OCI-LY3 (cell line): ENCODE measurements around the gene RASD1.

Experiments
- EZH2phosphoT487 ChIP-seq: fragments of 200-600 bp; shearing (Covaris generic); IDR thresholded peaks from 2 replicates; pipeline ENCODE4 v1.6.1; 2018; ENCODE audit warnings: antibody characterized with exemption, mixed run types, low read depth
- TF ChIP-seq, protein P1 (sequence below): fragments of 200-600, 300-600 bp; sonication (generic); IDR thresholded peaks from 2 replicates; pipeline ENCODE4 v1.5.1; 2014; ENCODE audit warnings: antibody characterized with exemption, low read length, low read depth

GRCh38 chr17:17506181-17506741 is 10.1 kb upstream of the RASD1 start:
- TF ChIP-seq, protein P1, sequence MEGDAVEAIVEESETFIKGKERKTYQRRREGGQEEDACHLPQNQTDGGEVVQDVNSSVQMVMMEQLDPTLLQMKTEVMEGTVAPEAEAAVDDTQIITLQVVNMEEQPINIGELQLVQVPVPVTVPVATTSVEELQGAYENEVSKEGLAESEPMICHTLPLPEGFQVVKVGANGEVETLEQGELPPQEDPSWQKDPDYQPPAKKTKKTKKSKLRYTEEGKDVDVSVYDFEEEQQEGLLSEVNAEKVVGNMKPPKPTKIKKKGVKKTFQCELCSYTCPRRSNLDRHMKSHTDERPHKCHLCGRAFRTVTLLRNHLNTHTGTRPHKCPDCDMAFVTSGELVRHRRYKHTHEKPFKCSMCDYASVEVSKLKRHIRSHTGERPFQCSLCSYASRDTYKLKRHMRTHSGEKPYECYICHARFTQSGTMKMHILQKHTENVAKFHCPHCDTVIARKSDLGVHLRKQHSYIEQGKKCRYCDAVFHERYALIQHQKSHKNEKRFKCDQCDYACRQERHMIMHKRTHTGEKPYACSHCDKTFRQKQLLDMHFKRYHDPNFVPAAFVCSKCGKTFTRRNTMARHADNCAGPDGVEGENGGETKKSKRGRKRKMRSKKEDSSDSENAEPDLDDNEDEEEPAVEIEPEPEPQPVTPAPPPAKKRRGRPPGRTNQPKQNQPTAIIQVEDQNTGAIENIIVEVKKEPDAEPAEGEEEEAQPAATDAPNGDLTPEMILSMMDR: no peak
- no peak for TF ChIP-seq EZH2phosphoT487
